GM19023 (cell line): ENCODE results near the gene PRM1.
"Not testable (repeated sequence)": the region's sequence is repeated elsewhere in the genome, so short reads cannot be mapped to it uniquely, and the experiment has no call there.

Experiments used
- ATAC-seq: cut with Tn5 transposase; IDR thresholded peaks from one replicate; pipeline ENCODE4 v1.9.1; 2021; ENCODE audit warnings: mild to moderate bottlenecking, moderate library complexity; ENCODE audit not compliant: unreplicated experiment

Gene PRM1

DNA sequence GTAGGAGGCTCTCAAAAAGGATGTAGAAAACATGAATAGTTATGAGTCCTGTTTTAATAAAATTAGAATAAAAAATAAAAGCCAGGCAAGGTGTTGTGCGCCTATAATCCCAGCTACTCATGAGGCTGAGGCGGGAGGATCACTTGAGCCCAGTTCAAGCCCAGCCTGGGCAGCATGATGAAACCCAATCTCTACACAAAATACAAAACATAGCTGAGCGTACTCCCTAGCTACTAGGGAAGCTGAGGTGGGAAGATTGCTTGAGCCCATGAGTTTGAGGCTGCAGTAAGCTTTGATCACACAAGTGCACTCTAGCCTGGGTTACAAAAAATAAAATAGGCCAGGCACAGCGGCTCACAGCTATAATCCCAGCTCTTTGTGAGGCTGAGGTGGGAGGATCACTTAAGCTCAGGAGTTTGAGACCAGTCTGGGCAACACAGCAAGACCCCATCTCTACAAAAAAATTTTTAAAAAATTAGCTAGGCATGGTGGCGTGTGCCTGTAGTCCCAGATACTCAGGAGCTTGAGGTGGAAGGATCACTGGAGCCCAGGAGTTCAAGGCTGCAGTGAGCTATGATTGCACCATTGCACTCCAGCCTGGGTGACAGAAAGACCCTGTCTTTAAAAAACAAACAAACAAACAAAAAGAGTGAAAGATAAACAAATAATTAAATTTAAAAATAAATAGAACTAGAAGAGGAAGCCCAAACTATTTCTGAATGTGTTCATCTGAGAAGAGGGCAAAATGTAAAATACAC is 17.2 kb upstream of the PRM1 start:
- ATAC-seq: no peak

DNA sequence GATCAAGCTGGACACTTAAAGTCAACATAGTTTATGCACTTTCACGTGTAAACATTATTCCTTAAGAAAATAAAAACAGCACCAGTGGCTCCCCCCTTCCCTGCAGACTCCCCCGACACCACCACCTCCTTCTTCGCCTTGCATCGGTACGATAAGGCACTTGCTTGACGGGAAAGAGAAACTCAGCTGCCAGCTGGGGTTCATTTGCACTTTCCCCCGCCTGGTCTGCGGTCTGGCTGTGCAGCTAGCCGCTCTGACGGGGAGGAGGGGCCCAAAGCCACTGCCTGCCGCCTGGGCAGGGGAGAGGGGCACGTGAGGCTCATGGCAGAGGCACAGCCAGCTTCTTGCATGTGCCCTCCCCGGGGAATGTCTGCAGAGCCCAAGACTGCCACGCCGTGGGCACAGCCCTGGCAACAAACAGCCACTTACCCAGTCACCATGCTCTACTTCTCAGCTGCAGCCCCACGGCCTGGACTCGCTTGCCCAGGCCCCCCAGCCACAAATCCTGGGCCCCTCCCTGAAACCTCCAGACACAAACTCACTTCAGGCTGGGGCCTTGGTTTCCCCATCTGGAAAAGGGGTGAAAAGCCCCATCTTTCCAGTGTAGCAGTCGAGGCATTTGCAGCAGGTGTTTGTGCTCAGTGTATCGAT is 16.5 kb upstream of the PRM1 start:
- peak; percentile 85 for ATAC-seq

DNA sequence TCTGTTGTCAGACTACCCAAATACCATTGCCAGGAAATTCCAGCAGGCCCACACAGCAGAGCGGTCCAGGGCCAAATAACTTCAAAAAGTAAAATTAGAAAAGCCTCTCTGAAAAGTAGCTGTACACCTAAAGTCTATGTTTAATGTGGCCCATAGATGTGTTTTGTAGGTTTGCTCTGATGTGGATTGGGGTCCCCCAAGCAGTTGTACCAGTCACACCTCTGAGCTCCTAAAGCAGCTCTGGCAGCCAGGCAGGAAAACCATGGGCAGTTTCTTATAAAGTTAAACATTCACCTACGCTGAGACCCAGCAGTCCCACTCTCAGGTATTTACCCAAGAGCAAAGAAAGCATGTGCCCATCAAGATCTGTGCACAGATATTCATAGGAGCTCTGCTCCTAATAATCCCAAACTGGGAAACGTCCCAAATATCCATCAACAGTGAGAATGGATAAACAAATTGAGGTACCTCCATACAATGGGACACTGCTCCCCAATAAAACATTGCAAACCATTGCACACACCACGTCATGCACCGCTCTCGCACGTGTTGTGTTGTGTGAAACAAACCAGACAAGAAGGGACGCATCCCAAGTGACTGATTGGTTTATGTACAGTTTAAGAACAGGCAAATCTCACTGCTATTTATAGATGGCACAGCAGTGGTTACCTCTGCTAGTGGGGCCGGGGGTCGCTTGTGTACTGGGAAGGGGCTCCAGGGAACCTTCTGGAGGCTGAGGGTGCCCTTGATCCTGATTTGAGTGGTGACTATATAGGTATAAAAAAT is 15.8 kb upstream of the PRM1 start:
- ATAC-seq: no peak

DNA sequence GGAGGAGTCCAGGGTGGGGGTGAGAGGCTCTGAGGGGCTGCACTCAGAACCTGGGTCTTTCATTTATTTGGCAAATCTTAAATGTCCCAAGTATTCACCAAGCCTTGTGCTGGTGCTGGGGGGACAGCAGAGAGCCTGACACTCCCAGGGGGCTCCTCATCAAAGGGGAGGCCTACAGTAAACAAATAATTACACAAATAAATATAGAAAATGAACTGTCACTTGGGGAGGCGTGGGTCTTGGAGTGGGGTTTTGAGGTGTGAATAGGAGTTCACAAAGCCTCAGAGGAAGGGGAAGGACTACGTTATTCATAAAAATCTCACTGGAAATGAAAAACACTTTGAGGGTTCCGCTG is 15.2 kb upstream of the PRM1 start:
- ATAC-seq: no peak

DNA sequence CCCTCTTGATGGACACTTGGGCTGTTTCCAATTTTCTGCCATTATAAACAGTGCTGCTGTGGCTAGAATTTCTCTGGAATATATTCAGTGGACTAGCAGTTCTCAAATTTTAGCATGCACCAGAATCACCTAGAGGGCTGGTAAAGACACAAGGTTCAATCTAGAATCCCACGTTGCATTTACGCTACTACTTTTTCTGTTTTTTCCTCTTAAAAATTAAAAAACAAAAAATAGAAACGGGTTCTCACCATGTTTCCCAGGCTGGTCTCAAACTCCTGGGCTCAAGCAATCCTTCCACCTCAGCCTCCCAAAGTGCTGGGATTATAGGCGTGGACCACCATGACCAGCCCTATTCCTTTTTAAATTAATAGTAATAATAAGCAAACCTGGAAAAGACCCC is 14.5 kb upstream of the PRM1 start:
- ATAC-seq: no peak

DNA sequence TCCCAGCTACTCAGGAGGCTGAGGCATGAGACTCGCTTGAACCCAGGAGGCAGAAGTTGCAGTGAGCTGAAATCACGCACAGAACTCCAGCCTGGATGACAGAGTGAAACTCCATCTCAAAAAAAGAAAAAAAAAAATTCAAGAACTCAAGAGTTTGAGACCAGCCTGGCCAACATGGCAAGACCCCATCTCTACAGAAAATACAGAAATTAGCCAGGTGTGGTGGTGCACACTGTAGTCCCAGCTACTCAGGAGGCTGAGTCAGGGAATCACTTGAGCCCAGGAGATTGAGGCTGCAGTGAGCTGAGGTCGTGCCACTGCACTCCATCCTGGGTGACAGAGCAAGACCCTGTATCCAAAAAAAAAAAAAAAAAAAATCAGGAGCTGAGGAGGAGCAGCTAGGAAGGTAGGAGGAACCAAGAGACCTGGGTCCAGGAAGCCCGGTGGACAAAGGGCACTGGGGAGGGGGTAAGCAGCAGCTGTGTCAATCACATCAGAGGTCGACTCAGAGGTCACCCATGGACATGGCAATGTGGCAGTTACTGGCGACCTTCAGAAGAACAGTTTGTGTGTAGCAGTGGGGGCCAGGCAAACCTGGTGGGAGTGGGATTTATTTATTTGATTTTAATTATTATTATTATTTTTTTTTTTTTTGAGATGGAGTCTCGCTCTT is 11.1 kb upstream of the PRM1 start:
- no peak for ATAC-seq

DNA sequence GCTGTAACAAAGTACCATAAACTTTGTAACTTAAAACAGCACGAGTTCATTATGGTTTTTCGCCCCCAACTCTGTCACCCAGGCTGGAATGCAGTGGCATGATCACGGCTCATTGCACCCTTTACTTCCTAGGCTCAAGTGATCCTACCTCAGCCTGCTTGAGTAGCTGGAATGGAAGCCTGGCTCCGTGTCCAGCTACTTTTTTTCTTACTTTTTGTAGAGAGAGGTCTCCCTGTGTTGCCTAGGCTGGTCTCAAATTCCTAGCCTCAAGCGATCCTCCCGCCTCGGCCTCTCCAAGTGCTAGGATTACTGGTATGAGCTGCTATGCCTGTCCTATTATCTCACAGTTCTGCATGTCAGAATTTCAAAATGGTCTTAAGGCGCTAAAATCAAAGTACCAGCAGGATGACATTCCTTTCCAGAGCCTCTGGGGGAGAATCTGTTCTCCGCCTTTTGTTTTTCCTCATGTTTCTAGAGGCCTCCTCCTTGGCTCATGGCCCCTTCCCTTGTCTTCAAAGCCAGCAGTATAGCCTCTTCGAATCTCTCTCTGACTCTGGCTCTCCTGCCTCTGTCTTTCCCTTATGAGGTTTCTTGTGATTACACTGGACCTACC is 10.1 kb upstream of the PRM1 start:
- ATAC-seq: no peak

DNA sequence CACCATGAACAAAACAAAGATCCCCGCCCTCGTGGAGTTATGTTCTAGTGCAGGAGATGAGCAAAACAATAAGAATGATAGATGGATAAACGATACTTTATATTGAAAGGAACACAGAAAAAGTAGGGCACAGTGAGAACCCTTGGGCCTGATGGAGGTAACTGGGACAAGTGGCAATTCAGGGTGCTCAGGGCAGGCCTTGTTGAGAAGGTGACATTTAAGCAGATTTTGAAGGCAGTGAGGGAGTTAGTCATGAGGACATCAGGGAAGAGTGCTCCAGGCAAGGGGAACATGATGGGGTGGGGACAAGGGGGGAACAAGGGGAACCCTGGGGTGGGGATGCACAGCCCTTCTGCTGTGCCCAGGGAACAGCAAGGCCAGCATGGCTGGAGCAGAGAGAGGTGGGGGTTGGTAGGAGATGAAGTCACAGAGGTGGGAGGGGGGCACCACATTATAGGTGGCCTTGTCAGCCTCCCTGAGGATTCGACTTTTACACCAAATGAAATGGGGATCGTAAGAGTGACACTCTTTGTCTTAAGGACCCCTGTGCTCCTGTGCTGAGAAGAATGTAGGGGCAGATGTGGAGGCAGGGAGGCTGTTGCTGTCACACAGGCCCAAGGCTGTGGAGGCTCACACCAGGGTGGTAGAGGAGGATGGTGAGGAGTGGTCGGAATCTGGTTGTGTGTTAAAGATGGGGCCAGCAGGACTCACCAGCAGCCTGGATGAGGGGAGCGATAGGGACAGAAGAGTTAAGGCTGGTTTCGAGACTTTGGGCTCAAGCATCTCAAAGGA is 9.2 kb upstream of the PRM1 start:
- no peak for ATAC-seq

DNA sequence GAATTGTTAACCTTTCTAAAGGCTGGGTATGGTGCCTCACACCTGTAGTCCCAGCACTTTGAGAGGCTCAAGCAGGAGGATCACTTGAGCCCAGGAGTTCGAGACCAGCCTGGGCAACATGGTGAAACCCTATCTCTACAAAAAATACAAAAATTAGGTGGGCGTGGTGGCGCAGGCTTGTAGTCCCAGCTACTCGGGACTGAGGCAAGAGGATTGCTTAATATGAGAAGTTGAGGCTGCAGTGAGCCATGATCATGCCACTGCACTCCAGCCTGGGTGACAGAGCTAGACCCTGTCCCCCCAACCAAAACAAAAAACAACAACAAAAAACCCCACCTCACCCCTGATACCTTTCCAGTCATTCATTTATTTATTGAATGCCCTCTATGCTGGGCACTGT is 8.6 kb upstream of the PRM1 start:
- not testable (repeated sequence) for ATAC-seq

DNA sequence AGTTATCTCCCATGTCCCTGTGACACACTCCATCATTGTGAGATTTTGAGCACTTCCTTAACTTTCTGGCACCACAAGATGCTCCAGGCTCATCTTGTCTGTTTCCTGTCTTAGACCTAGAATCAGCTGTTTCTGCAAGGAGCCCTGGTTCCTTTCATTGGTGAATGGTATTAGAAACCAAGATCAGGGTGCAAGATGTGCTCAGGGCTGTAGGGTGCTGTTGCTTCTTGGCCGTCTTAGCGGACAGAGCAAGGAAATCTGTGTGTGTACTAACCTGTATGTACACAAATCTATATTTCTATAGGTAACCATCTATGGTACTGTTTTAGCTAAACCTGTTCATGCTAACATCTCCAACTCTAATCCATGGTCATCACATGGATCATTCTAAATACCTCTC is 8.1 kb upstream of the PRM1 start:
- no peak for ATAC-seq

DNA sequence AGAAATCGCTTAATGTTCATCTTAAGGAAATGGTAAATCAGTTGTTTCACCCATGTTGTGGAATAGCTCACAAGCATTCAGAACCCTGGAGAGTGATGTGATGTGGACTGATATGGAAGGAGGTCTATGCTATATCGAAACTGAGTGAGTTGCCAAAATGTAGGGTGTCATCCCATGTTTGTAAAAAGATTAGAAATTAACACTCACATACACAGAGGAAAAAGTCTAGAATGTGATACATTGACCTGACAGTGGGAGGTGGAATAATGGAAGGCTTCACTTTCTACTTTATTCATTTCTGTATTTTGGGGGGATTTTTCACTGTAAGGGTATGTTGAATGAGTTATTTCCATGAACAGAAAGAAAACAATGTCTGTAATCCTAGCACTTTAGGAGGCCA is 4.7 kb upstream of the PRM1 start:
- no peak for ATAC-seq

DNA sequence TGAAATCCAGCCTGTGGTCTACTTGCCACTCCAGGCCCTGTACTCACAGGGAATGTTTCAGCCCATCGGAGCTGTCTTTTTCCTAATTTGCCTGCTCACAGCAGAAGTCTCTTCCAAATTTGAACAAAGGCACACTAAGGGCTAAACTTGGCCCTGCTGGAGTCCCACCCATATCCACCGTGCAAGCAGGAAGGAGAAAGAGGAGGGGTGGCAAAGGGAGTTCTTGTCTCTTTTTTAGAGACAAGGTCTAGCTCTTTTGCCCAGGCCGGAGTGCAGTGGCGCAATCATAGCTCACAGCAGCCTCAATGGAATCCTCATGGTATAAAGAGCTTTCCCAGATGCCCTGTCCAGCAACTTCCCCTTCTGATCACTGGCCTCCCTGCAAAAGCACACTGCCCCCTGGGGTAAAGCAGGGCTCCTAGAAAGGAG is 2.7 kb upstream of the PRM1 start:
- ATAC-seq: no peak

DNA sequence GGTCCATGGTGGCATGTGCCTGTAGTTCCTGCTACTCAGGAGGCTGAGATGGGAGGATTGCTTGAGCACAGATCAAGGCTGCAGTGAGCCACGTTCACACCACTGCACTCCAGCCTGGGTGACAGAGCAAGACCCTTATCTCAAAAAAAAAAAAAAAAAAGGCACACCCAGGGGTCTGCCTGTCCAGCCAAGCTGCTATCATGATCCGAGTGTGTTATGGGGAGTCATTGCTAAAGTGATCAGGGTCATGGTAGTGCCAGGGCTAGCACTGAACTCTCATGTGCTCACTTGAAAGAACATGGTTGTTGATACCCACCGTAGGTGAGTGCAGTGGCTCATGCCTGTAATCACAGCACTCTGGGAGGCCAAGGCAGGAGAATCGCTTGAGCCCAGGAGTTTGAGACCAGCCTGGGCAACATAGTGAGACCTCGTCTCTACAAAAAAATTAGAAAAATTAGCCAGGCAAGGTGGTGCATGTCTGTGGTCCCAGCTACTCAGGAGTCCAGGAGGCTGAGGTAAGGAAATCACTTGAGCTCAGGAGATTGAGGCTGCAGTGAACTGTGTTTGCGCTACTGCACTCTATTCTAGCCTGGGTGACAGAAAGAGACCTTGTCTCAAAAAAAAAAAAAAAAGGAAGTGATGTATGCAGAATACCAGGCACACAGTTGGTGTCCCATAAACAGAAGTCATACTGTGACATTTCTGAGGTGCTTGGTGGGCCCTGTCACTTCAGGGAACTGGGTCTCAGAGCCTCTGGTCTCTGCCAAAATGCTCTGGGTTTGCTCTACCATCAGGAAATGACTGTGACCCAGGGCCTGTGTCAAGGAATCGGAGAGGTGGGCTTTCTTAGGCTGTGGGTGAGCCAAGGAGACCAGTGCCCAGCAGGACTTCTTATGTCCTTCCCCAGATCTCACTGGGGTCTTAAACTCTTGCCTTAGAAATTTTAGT is 2.2 kb downstream of the PRM1 start:
- no peak for ATAC-seq

DNA sequence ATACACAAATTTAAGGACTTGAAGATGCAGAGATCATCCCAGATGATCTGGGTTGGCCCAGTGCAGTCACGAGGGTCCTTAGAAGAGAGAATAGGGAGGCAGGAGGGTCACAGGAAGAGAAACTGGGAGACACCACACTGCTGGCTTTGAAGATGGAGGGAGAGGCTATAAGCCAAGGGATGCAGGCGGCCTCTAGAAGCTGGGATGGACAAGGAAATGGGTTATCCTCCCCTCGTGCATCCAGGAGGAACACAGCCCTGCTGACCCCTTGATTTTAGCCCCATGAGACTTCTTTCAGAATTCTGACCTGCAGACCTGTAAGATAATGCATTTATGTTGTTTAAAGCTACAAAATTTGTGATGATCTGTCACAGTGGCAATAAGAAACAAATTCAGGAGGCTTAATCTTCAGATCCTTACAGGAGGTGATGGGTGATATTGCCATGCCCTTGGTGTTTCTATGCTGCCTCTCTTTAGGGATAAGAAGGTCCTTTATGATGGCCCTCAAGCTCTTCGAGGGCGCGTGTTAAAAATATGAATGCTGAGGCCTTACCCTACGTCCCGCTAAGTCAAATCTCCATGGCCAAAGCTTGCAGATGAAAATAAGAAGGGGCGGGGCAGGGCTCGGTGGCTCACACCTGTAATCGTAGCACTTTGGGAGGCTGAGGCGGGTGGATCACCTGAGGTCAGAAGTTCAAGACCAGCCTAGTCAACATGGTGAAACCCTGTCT is 3.4 kb downstream of the PRM1 start:
- ATAC-seq: no peak

DNA sequence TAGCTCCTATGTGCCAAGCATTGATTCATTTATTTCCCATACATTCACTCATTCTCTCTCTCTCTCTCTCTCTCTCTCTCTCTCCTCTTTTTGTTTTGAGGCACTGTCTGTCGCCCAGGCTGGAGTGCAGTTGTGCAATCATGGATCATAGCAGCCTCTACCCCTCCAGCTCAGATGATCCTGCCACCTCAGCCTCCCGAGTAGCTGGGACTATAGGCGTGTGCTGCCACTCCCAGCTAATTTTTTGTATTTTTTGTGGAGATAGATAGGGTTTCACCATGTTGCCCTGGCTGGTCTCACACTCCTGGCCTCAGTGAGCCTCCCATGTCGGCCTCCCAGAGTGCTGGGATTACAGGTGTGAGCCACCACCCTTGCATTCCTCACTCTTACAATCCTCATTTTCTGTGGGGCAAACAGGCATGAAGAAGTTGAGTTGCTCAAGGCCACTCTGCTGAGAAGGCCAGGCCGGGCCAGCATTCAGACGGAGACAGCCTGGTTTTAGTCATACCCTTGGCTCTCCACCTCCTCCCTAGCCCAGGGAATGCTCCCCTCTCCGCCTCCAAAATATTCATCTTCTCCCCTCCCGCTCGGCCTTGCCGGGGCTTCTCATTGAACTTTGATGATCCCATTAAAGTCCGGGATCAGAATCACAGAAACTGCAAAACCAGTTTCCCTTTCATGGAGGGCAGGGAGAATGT is 4.1 kb downstream of the PRM1 start:
- ATAC-seq: no peak

DNA sequence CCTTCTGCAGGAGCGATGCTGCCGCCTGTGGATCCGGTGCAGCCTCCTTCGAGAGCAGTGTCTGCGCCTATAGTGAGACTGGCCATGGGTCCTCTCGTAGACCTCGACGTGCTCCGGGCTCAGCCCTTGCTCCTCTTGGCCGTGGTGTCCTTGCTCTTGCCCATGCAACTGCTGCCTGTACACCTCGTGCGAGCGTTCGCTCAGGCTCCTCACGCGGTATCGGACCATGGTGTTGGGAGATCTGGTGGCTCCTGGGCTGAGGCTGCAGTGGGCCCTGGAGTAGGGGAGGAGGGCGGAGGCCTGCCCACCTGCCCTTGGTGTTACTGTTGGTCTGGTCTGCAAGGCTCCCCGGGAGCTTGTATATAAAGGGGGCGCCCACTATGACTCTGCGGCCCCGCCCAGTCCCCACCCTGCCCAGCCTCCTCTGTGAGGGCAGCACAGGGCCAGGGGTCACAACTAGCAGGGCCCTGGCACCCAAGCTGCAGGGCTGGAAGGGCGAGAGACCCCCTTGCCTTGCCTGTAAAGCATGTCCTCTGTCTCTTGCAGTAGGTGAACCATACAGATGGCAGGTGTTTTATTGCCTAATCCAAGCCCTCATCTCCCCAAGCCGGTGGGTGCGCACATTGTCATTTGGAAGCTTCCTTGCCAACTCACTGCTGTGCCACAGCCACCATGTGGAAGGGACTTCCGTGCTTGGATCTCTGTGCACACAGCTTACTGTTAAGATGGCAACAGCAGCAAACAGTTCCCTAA is 4.8 kb downstream of the PRM1 start, which contains the start of gene PRM2:
Gene PRM2 (minus strand): TSS at position 338 of the 753 bp plus-strand sequence. CDS start 110 bp downstream, at position 228.
- no peak for ATAC-seq

DNA sequence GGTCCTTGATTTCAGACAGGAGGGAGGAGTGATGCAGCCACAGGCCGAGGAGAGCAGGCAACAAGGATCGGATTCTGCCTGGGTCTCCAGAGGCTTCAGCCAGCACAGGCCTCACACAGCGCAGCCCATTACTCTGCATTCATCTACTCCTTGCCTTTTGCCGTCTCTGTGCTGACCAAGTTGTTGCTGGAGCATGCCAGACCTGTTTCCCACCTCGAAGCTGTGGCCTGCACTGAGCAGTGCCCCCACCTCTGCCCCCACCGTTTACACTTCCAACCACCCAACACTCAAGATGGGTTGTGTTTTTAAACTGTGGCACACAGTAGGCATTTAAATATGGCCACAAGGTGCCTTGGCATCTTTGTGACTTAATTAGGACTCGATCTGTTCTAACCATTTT is 6.2 kb downstream of the PRM1 start:
- ATAC-seq: no peak
